H9 (cell line): Measurements from ENCODE around the gene TSC22D1. TPM values are rescaled to one million over a fixed set of nuclear protein-coding genes. Genes with fewer than 3 reads are reported as not detected.
"Not testable (repeated sequence)": the region's sequence is repeated elsewhere in the genome, so short reads cannot be mapped to it uniquely, and the experiment has no call there.

Source experiments
- DNase-seq: peaks from one replicate; pipeline ENCODE4 v3.0.0-alpha.2; 2017
- H2AFZ ChIP-seq: one replicate; pipeline ENCODE4 v1.6.1; 2013; ENCODE audit warnings: mild to moderate bottlenecking, low read length, control low read depth, moderate library complexity
- H2AK5ac ChIP-seq: 2 replicates; pipeline ENCODE4 v1.6.1; 2013; ENCODE audit warnings: low read length, control low read depth, mixed read lengths; ENCODE audit not compliant: insufficient read length
- H2BK120ac ChIP-seq: one replicate; pipeline ENCODE4 v1.6.1; 2013; ENCODE audit warnings: low read depth, mild to moderate bottlenecking, low read length, control low read depth, inconsistent platforms; ENCODE audit not compliant: poor library complexity, severe bottlenecking
- H2BK12ac ChIP-seq: 2 replicates; pipeline ENCODE4 v1.6.1; 2013; ENCODE audit warnings: low read length, control low read depth, mixed read lengths, low read depth; ENCODE audit not compliant: insufficient read length
- H2BK15ac ChIP-seq: 2 replicates; pipeline ENCODE4 v1.6.1; 2013; ENCODE audit warnings: low read depth, low read length, control low read depth
- H2BK20ac ChIP-seq: one replicate; pipeline ENCODE4 v1.6.1; 2013; ENCODE audit warnings: low read depth, mild to moderate bottlenecking, low read length, control low read depth, inconsistent platforms; ENCODE audit not compliant: poor library complexity, severe bottlenecking
- H2BK5ac ChIP-seq: 2 replicates; pipeline ENCODE4 v1.6.1; 2013; ENCODE audit warnings: low read length, control low read depth, mixed read lengths; ENCODE audit not compliant: insufficient read length
- H3K14ac ChIP-seq: 2 replicates; pipeline ENCODE4 v1.6.1; 2013; ENCODE audit warnings: low read length, control low read depth; ENCODE audit not compliant: insufficient read depth
- H3K18ac ChIP-seq: 2 replicates; pipeline ENCODE4 v1.6.1; 2013; ENCODE audit warnings: low read depth, mild to moderate bottlenecking, mixed read lengths, low read length, control low read depth; ENCODE audit not compliant: insufficient read length
- H3K23ac ChIP-seq: 2 replicates; pipeline ENCODE4 v1.6.1; 2013; ENCODE audit warnings: low read length, control low read depth, mixed read lengths, low read depth; ENCODE audit not compliant: insufficient read length
- H3K23me2 ChIP-seq: 2 replicates; pipeline ENCODE4 v1.6.1; 2013; ENCODE audit warnings: low read depth, mild to moderate bottlenecking, mixed read lengths, low read length, control low read depth; ENCODE audit not compliant: insufficient read length, poor library complexity, severe bottlenecking
- H3K27ac ChIP-seq: 2 replicates; pipeline ENCODE4 v1.5.1; 2013; ENCODE audit warnings: low read length, control low read depth, mixed read lengths, low read depth; ENCODE audit not compliant: insufficient read length
- H3K27me3 ChIP-seq: 2 replicates; pipeline ENCODE4 v1.6.1; 2013; ENCODE audit warnings: low read length, control low read depth, inconsistent platforms; ENCODE audit not compliant: insufficient read depth
- H3K4ac ChIP-seq: 2 replicates; pipeline ENCODE4 v1.6.1; 2013; ENCODE audit warnings: low read depth, mild to moderate bottlenecking, control low read depth, inconsistent platforms, low read length, moderate library complexity
- H3K4me1 ChIP-seq: 2 replicates; pipeline ENCODE4 v1.6.1; 2013; ENCODE audit warnings: low read length, control low read depth, inconsistent platforms; ENCODE audit not compliant: insufficient read depth
- H3K4me2 ChIP-seq: 2 replicates; pipeline ENCODE4 v1.6.1; 2013; ENCODE audit warnings: low read length, control low read depth, mixed read lengths; ENCODE audit not compliant: insufficient read length, insufficient read depth
- H3K56ac ChIP-seq: 2 replicates; pipeline ENCODE4 v1.6.1; 2013; ENCODE audit warnings: low read depth, mild to moderate bottlenecking, mixed read lengths, low read length, control low read depth; ENCODE audit not compliant: insufficient read length
- H3K79me1 ChIP-seq: 2 replicates; pipeline ENCODE4 v1.6.1; 2013; ENCODE audit warnings: low read depth, mild to moderate bottlenecking, moderate library complexity, low read length, control low read depth, inconsistent platforms; ENCODE audit not compliant: insufficient read depth, poor library complexity, severe bottlenecking
- H3K79me2 ChIP-seq: 2 replicates; pipeline ENCODE4 v1.6.1; 2013; ENCODE audit warnings: low read length, control low read depth, inconsistent platforms; ENCODE audit not compliant: insufficient read depth
- H3K9ac ChIP-seq: 2 replicates; pipeline ENCODE4 v1.6.1; 2013; ENCODE audit warnings: low read length, control low read depth, mixed read lengths; ENCODE audit not compliant: insufficient read length; ENCODE audit errors: extremely low read depth
- H3K9me3 ChIP-seq: one replicate; pipeline ENCODE4 v1.6.1; 2013; ENCODE audit warnings: low read depth, low read length, inconsistent platforms; ENCODE audit not compliant: control insufficient read depth
- H3T11ph ChIP-seq: one replicate; pipeline ENCODE4 v1.6.1; 2013; ENCODE audit warnings: mild to moderate bottlenecking, low read length, control low read depth, inconsistent platforms
- H4K20me1 ChIP-seq: one replicate; pipeline ENCODE4 v1.6.1; 2013; ENCODE audit not compliant: control insufficient read depth, insufficient read length, insufficient read depth
- H4K5ac ChIP-seq: 2 replicates; pipeline ENCODE4 v1.6.1; 2013; ENCODE audit warnings: low read depth, mild to moderate bottlenecking, mixed read lengths, low read length, control low read depth; ENCODE audit not compliant: insufficient read length
- H4K8ac ChIP-seq: replicated peaks from 2 replicates; pipeline ENCODE4 v1.6.1; 2013; ENCODE audit warnings: low read length, control low read depth, mixed read lengths, low read depth; ENCODE audit not compliant: insufficient read length
- H4K91ac ChIP-seq: 2 replicates; pipeline ENCODE4 v1.6.1; 2013; ENCODE audit warnings: low read depth, mild to moderate bottlenecking, moderate library complexity, mixed read lengths, low read length, control low read depth; ENCODE audit not compliant: insufficient read length
- H3K27ac Mint-ChIP-seq, 3 experiments: 2 replicates in 2 of 3; 3 replicates in 1 of 3; pipeline ENCODE4 v1.8.0; 2020 to 2021; ENCODE audit warnings: mixed read lengths in 3 of 3, mild to moderate bottlenecking in 1 of 3, moderate library complexity in 1 of 3
- H3K27me3 Mint-ChIP-seq: 2 replicates; pipeline ENCODE4 v1.8.0; 2021; ENCODE audit warnings: low read depth, mild to moderate bottlenecking, moderate library complexity, mixed read lengths
- H3K36me3 Mint-ChIP-seq, 3 experiments: 2 replicates in 2 of 3; 3 replicates in 1 of 3; pipeline ENCODE4 v1.8.0; 2020 to 2021; ENCODE audit warnings: low read depth in 3 of 3, mixed read lengths in 3 of 3; ENCODE audit not compliant: insufficient read depth in 1 of 3
- H3K4me1 Mint-ChIP-seq, 2 experiments: 2 replicates each; pipeline ENCODE4 v1.8.0; 2020; ENCODE audit warnings: mixed read lengths in 2 of 2
- H3K4me3 Mint-ChIP-seq, 2 experiments: 2 replicates in 1 of 2; 3 replicates in 1 of 2; pipeline ENCODE4 v1.8.0; 2020 to 2021; ENCODE audit warnings: mild to moderate bottlenecking in 2 of 2, mixed read lengths in 2 of 2, moderate library complexity in 1 of 2
- H3K9me3 Mint-ChIP-seq, 2 experiments: 2 replicates in 1 of 2; 3 replicates in 1 of 2; pipeline ENCODE4 v1.8.0; 2020; ENCODE audit warnings: mild to moderate bottlenecking in 2 of 2, mixed read lengths in 2 of 2, moderate library complexity in 1 of 2
- CTCF ChIP-seq: fragments of 200-600 bp; sonication (generic); conservative IDR thresholded peaks from 3 replicates; pipeline ENCODE4 v1.8.0; 2021; ENCODE audit warnings: antibody characterized with exemption, mild to moderate bottlenecking
- WGBS: extraction: QIAGEN DNeasy Blood & Tissue Kit; methylation state at CpG from one replicate; pipeline ENCODE4 v1.1.7; 2013; ENCODE audit warnings: missing lambda C conversion rate, low lambda C conversion rate, mixed read lengths; ENCODE audit not compliant: insufficient read length; ENCODE audit errors: extremely low coverage; 5-methylcytosine and 5-hydroxymethylcytosine counted together
- total RNA-seq: library from RNA; stranded (reverse); gene quantifications from 2 replicates; pipeline ENCODE4 v1.2.1, GENCODE V29; 2021

TSC22D1 gene
- total RNA-seq, 1 experiment from 2014 or later, result 76.7 TPM

GRCh38 chr13:44564936-44565335 is 11.2 kb downstream of the TSC22D1 start:
- Histone ChIP-seq H4K8ac (no peak overlapping the region), H3K4me1 (peaks cover 6% of the 10 kb centered on the region; the same call in 1 of the 2 replicates), H3K9me3 (no peaks in the 10 kb centered on the region), H2AFZ (no peak overlapping the region), H2BK12ac (no peak overlapping the region), H4K91ac (no peak overlapping the region), H4K5ac (no peak overlapping the region), H3K23ac (no peak overlapping the region), H3K79me1 (peaks cover 2% of the 10 kb centered on the region), H3K23me2 (peaks cover 2% of the 10 kb centered on the region), H3K4me2 (no peak overlapping the region), H3K79me2 (peaks cover 32% of the 10 kb centered on the region; the same call in 1 of the 2 replicates), H3K14ac (no peak overlapping the region), H3T11ph (no peak overlapping the region), H2AK5ac (no peak overlapping the region), H3K27ac (no peak overlapping the region), H3K27me3 (no peaks in the 10 kb centered on the region), H2BK15ac (no peak overlapping the region), H3K9ac (no peak overlapping the region), H3K18ac (no peak overlapping the region), H2BK5ac (no peak overlapping the region), H4K20me1 (no peaks in the 10 kb centered on the region), H3K56ac (no peak overlapping the region), H2BK20ac (no peak overlapping the region), H3K4ac (no peak overlapping the region), H2BK120ac (no peak overlapping the region)
- H3K36me3 Mint-ChIP-seq, result peaks cover 3 to 13% (median 4%) of the 10 kb centered on the region in 3 experiments
- H3K4me3 Mint-ChIP-seq, result no peak overlapping the region
- H3K27ac Mint-ChIP-seq, result peak overlapping the region in 2 of 3 experiments; percentile 3 to 21; a peak in 4 of 7 replicates
- no peak for DNase-seq
- peaks cover 51 to 61% of the 10 kb centered on the region in 2 experiments for H3K4me1 Mint-ChIP-seq
- TF ChIP-seq CTCF, result no peak
- H3K27me3 Mint-ChIP-seq, result no peaks in the 10 kb centered on the region
- no peaks in the 10 kb centered on the region for H3K9me3 Mint-ChIP-seq
- WGBS, result no CpG with 5 or more reads among the region's 2 CpGs

- H3K4me2 ChIP-seq, H4K91ac ChIP-seq, H4K8ac ChIP-seq, H3K79me1 ChIP-seq, H4K20me1 ChIP-seq, H3K9me3 Mint-ChIP-seq, DNase-seq, H3T11ph ChIP-seq, H2BK15ac ChIP-seq, H3K14ac ChIP-seq, H3K23ac ChIP-seq, H3K56ac ChIP-seq, H3K27me3 Mint-ChIP-seq, H2AFZ ChIP-seq, H3K27ac ChIP-seq, H3K9me3 ChIP-seq, H3K18ac ChIP-seq, H2BK12ac ChIP-seq, H3K23me2 ChIP-seq, H3K4me3 Mint-ChIP-seq, H3K27ac Mint-ChIP-seq, H2BK5ac ChIP-seq, H2BK20ac ChIP-seq, H3K27me3 ChIP-seq, H3K4ac ChIP-seq, H2BK120ac ChIP-seq, H3K4me1 ChIP-seq, H4K5ac ChIP-seq, H3K9ac ChIP-seq, H2AK5ac ChIP-seq, H3K36me3 Mint-ChIP-seq: not testable (repeated sequence)
- no CpG with 5 or more reads among the region's 6 CpGs for WGBS
- H3K79me2 ChIP-seq, result peaks cover 32% of the 10 kb centered on the region; the same call in 1 of the 2 replicates
- H3K4me1 Mint-ChIP-seq, result peaks cover 35 to 43% of the 10 kb centered on the region in 2 experiments
Observed at GRCh38 chr13:44562853-44563252, 13.3 kb downstream of the TSC22D1 start.
